ENCODE measurements around the gene NECTIN1. TPM values are rescaled to one million over a fixed set of nuclear protein-coding genes. Genes with fewer than 3 reads are reported as not detected.

The NECTIN1 gene
- total RNA-seq, 1 donor from 2014 or later: 36.7 TPM

DNA sequence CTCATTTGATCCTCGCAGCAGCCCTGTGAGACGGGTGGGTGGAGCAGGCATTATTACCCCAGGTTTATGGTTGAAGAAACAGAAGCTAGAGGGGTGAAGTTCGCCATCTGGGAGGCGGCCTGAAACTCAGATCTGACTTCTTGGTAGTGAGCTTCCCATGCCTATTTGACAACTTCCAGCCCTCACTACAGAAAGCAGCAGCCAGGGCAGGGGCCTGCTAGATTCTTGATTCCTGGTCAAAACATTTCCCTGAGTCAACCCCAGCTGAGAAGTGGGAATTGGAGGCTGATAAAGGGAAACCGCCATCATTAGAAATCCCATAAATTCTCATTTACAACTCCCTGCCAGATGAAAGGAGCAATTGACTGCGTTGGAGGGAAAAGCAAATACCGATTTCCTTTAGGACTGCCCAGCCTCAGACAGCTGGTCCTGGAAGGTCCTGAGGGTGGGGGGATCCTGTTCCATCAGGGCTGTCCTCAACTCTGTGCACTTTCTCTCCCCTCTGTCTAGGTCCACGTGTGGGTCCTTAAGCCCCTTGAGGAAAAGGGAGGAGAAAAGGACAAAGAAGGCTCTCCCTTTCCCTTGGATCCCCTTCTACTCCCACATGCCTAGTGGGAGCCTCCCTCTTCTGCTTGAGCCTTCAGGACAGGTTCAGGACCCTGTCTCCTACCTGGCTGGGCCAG is 10.2 kb upstream of the NECTIN1 start:
- no peak overlapping the region for H3K27ac Mint-ChIP-seq
- intact Hi-C loops (cut with micrococcal nuclease): no loop called here
- no peaks in the 10 kb centered on the region for H3K9me3 Mint-ChIP-seq
- H3K4me1 Mint-ChIP-seq: peaks cover 10% of the 10 kb centered on the region
- ChIA-PET POLR2A (interaction anchor here (1.1 kb wide), 1 partner anchor 10 kb away, joined by 3 read pairs; the partner anchor contains the start of gene NECTIN1), CTCF (interaction anchor here (2.0 to 2.4 kb wide), 2 partner anchors 10 to 14 kb away, joined by 4 to 12 read pairs; partner anchors contain the start of gene NECTIN1)
- TF ChIP-seq CTCF (IDR thresholded peaks at IDR 0.05): no peak
- ATAC-seq (ENCODE audit: low read depth) (no peak), DNase-seq (no peak)
- H3K36me3 Mint-ChIP-seq (ENCODE audit: low read depth): no peaks in the 10 kb centered on the region
- peaks cover 51% of the 10 kb centered on the region for H3K27me3 Mint-ChIP-seq
- no peak overlapping the region for H3K4me3 Mint-ChIP-seq

GRCh38 chr11:119738059-119738439 is 9.0 kb upstream of the NECTIN1 start:
- TF ChIP-seq CTCF (IDR thresholded peaks at IDR 0.05): no peak
- ATAC-seq (ENCODE audit: low read depth) (no peak), DNase-seq (no peak)
- intact Hi-C loops (cut with micrococcal nuclease): no loop called here
- CTCF ChIA-PET: interaction anchor here (1.7 to 2.4 kb wide), 2 partner anchors 9 to 64 kb away, joined by 4 to 12 read pairs; partner anchors contain the start of gene NECTIN1
- no peaks in the 10 kb centered on the region for H3K9me3 Mint-ChIP-seq
- no peak overlapping the region for H3K4me3 Mint-ChIP-seq
- H3K27me3 Mint-ChIP-seq: peaks cover 46% of the 10 kb centered on the region
- H3K36me3 Mint-ChIP-seq (ENCODE audit: low read depth): no peaks in the 10 kb centered on the region
- H3K27ac Mint-ChIP-seq: no peak overlapping the region
- POLR2A ChIA-PET: no interaction called here
- H3K4me1 Mint-ChIP-seq: peaks cover 10% of the 10 kb centered on the region

GRCh38 chr11:119737366-119738058 is 8.5 kb upstream of the NECTIN1 start:
- intact Hi-C loops (cut with micrococcal nuclease): no loop called here
- H3K9me3 Mint-ChIP-seq: no peaks in the 10 kb centered on the region
- TF ChIP-seq CTCF (IDR thresholded peaks at IDR 0.05): no peak
- ChIA-PET POLR2A (no interaction called here), CTCF (interaction anchor here (1.7 to 2.4 kb wide), 2 partner anchors 8 to 63 kb away, joined by 4 to 12 read pairs; partner anchors contain the start of gene NECTIN1)
- peaks cover 6% of the 10 kb centered on the region for H3K4me1 Mint-ChIP-seq
- no peak for ATAC-seq (ENCODE audit: low read depth)
- H3K4me3 Mint-ChIP-seq: no peak overlapping the region
- no peak for DNase-seq
- peaks cover 41% of the 10 kb centered on the region for H3K27me3 Mint-ChIP-seq
- H3K36me3 Mint-ChIP-seq (ENCODE audit: low read depth): no peaks in the 10 kb centered on the region
- no peak overlapping the region for H3K27ac Mint-ChIP-seq

- H3K27me3 Mint-ChIP-seq: peaks cover 36% of the 10 kb centered on the region
- ChIA-PET POLR2A (no interaction called here), CTCF (no interaction called here)
- peaks cover 6% of the 10 kb centered on the region for H3K4me1 Mint-ChIP-seq
- ATAC-seq (ENCODE audit: low read depth): no peak
- intact Hi-C loops (cut with micrococcal nuclease): no loop called here
- DNase-seq: no peak
- no peak overlapping the region for H3K27ac Mint-ChIP-seq
- H3K4me3 Mint-ChIP-seq: no peak overlapping the region
- no peaks in the 10 kb centered on the region for H3K36me3 Mint-ChIP-seq (ENCODE audit: low read depth)
- no peak for TF ChIP-seq CTCF (IDR thresholded peaks at IDR 0.05)
- H3K9me3 Mint-ChIP-seq: no peaks in the 10 kb centered on the region
Observed at GRCh38 chr11:119734788-119735187, 5.8 kb upstream of the NECTIN1 start.

GRCh38 chr11:119730789-119731386 is 1.9 kb upstream of the NECTIN1 start:
- H3K4me3 Mint-ChIP-seq: peak overlapping the region; percentile 24
- no peak overlapping the region for H3K27ac Mint-ChIP-seq
- no peak for DNase-seq
- no peaks in the 10 kb centered on the region for H3K9me3 Mint-ChIP-seq
- H3K4me1 Mint-ChIP-seq: peaks cover 31% of the 10 kb centered on the region
- peaks cover 26% of the 10 kb centered on the region for H3K27me3 Mint-ChIP-seq
- ChIA-PET CTCF (interaction anchor here (0.8 kb wide), 1 partner anchor 57 kb away, joined by 3 read pairs; no protein-coding TSS in a partner anchor), POLR2A (interaction anchor here (1.3 kb wide), 1 partner anchor 21 kb away, joined by 4 read pairs; no protein-coding TSS in a partner anchor)
- no peak for TF ChIP-seq CTCF (IDR thresholded peaks at IDR 0.05)
- intact Hi-C loops (cut with micrococcal nuclease): no loop called here
- peaks cover 1% of the 10 kb centered on the region for H3K36me3 Mint-ChIP-seq (ENCODE audit: low read depth)
- no peak for ATAC-seq (ENCODE audit: low read depth)

Measured in activated B cell treated with CpG ODN at 0.5 μM for 24 hours (primary cell).